H9 (cell line): Measurements from ENCODE around the gene LAMC3. TPM values are rescaled to one million over a fixed set of nuclear protein-coding genes. Genes with fewer than 3 reads are reported as not detected.

Experiments used
- DNase-seq: peaks from one replicate; pipeline ENCODE4 v3.0.0-alpha.2; 2017
- H2AFZ ChIP-seq: one replicate; pipeline ENCODE4 v1.6.1; 2013; ENCODE audit warnings: mild to moderate bottlenecking, low read length, control low read depth, moderate library complexity
- H2AK5ac ChIP-seq: 2 replicates; pipeline ENCODE4 v1.6.1; 2013; ENCODE audit warnings: low read length, control low read depth, mixed read lengths; ENCODE audit not compliant: insufficient read length
- H2BK120ac ChIP-seq: one replicate; pipeline ENCODE4 v1.6.1; 2013; ENCODE audit warnings: low read depth, mild to moderate bottlenecking, low read length, control low read depth, inconsistent platforms; ENCODE audit not compliant: poor library complexity, severe bottlenecking
- H2BK12ac ChIP-seq: 2 replicates; pipeline ENCODE4 v1.6.1; 2013; ENCODE audit warnings: low read length, control low read depth, mixed read lengths, low read depth; ENCODE audit not compliant: insufficient read length
- H2BK15ac ChIP-seq: 2 replicates; pipeline ENCODE4 v1.6.1; 2013; ENCODE audit warnings: low read depth, low read length, control low read depth
- H2BK20ac ChIP-seq: one replicate; pipeline ENCODE4 v1.6.1; 2013; ENCODE audit warnings: low read depth, mild to moderate bottlenecking, low read length, control low read depth, inconsistent platforms; ENCODE audit not compliant: poor library complexity, severe bottlenecking
- H2BK5ac ChIP-seq: 2 replicates; pipeline ENCODE4 v1.6.1; 2013; ENCODE audit warnings: low read length, control low read depth, mixed read lengths; ENCODE audit not compliant: insufficient read length
- H3K14ac ChIP-seq: 2 replicates; pipeline ENCODE4 v1.6.1; 2013; ENCODE audit warnings: low read length, control low read depth; ENCODE audit not compliant: insufficient read depth
- H3K18ac ChIP-seq: 2 replicates; pipeline ENCODE4 v1.6.1; 2013; ENCODE audit warnings: low read depth, mild to moderate bottlenecking, mixed read lengths, low read length, control low read depth; ENCODE audit not compliant: insufficient read length
- H3K23ac ChIP-seq: 2 replicates; pipeline ENCODE4 v1.6.1; 2013; ENCODE audit warnings: low read length, control low read depth, mixed read lengths, low read depth; ENCODE audit not compliant: insufficient read length
- H3K23me2 ChIP-seq: 2 replicates; pipeline ENCODE4 v1.6.1; 2013; ENCODE audit warnings: low read depth, mild to moderate bottlenecking, mixed read lengths, low read length, control low read depth; ENCODE audit not compliant: insufficient read length, poor library complexity, severe bottlenecking
- H3K27ac ChIP-seq: 2 replicates; pipeline ENCODE4 v1.5.1; 2013; ENCODE audit warnings: low read length, control low read depth, mixed read lengths, low read depth; ENCODE audit not compliant: insufficient read length
- H3K27me3 ChIP-seq: 2 replicates; pipeline ENCODE4 v1.6.1; 2013; ENCODE audit warnings: low read length, control low read depth, inconsistent platforms; ENCODE audit not compliant: insufficient read depth
- H3K4ac ChIP-seq: 2 replicates; pipeline ENCODE4 v1.6.1; 2013; ENCODE audit warnings: low read depth, mild to moderate bottlenecking, control low read depth, inconsistent platforms, low read length, moderate library complexity
- H3K4me1 ChIP-seq: 2 replicates; pipeline ENCODE4 v1.6.1; 2013; ENCODE audit warnings: low read length, control low read depth, inconsistent platforms; ENCODE audit not compliant: insufficient read depth
- H3K4me2 ChIP-seq: 2 replicates; pipeline ENCODE4 v1.6.1; 2013; ENCODE audit warnings: low read length, control low read depth, mixed read lengths; ENCODE audit not compliant: insufficient read length, insufficient read depth
- H3K56ac ChIP-seq: 2 replicates; pipeline ENCODE4 v1.6.1; 2013; ENCODE audit warnings: low read depth, mild to moderate bottlenecking, mixed read lengths, low read length, control low read depth; ENCODE audit not compliant: insufficient read length
- H3K79me1 ChIP-seq: 2 replicates; pipeline ENCODE4 v1.6.1; 2013; ENCODE audit warnings: low read depth, mild to moderate bottlenecking, moderate library complexity, low read length, control low read depth, inconsistent platforms; ENCODE audit not compliant: insufficient read depth, poor library complexity, severe bottlenecking
- H3K79me2 ChIP-seq: 2 replicates; pipeline ENCODE4 v1.6.1; 2013; ENCODE audit warnings: low read length, control low read depth, inconsistent platforms; ENCODE audit not compliant: insufficient read depth
- H3K9ac ChIP-seq: 2 replicates; pipeline ENCODE4 v1.6.1; 2013; ENCODE audit warnings: low read length, control low read depth, mixed read lengths; ENCODE audit not compliant: insufficient read length; ENCODE audit errors: extremely low read depth
- H3K9me3 ChIP-seq: one replicate; pipeline ENCODE4 v1.6.1; 2013; ENCODE audit warnings: low read depth, low read length, inconsistent platforms; ENCODE audit not compliant: control insufficient read depth
- H3T11ph ChIP-seq: one replicate; pipeline ENCODE4 v1.6.1; 2013; ENCODE audit warnings: mild to moderate bottlenecking, low read length, control low read depth, inconsistent platforms
- H4K20me1 ChIP-seq: one replicate; pipeline ENCODE4 v1.6.1; 2013; ENCODE audit not compliant: control insufficient read depth, insufficient read length, insufficient read depth
- H4K5ac ChIP-seq: 2 replicates; pipeline ENCODE4 v1.6.1; 2013; ENCODE audit warnings: low read depth, mild to moderate bottlenecking, mixed read lengths, low read length, control low read depth; ENCODE audit not compliant: insufficient read length
- H4K8ac ChIP-seq: replicated peaks from 2 replicates; pipeline ENCODE4 v1.6.1; 2013; ENCODE audit warnings: low read length, control low read depth, mixed read lengths, low read depth; ENCODE audit not compliant: insufficient read length
- H4K91ac ChIP-seq: 2 replicates; pipeline ENCODE4 v1.6.1; 2013; ENCODE audit warnings: low read depth, mild to moderate bottlenecking, moderate library complexity, mixed read lengths, low read length, control low read depth; ENCODE audit not compliant: insufficient read length
- H3K27ac Mint-ChIP-seq, 3 experiments: 2 replicates in 2 of 3; 3 replicates in 1 of 3; pipeline ENCODE4 v1.8.0; 2020 to 2021; ENCODE audit warnings: mixed read lengths in 3 of 3, mild to moderate bottlenecking in 1 of 3, moderate library complexity in 1 of 3
- H3K27me3 Mint-ChIP-seq: 2 replicates; pipeline ENCODE4 v1.8.0; 2021; ENCODE audit warnings: low read depth, mild to moderate bottlenecking, moderate library complexity, mixed read lengths
- H3K36me3 Mint-ChIP-seq, 3 experiments: 2 replicates in 2 of 3; 3 replicates in 1 of 3; pipeline ENCODE4 v1.8.0; 2020 to 2021; ENCODE audit warnings: low read depth in 3 of 3, mixed read lengths in 3 of 3; ENCODE audit not compliant: insufficient read depth in 1 of 3
- H3K4me1 Mint-ChIP-seq, 2 experiments: 2 replicates each; pipeline ENCODE4 v1.8.0; 2020; ENCODE audit warnings: mixed read lengths in 2 of 2
- H3K4me3 Mint-ChIP-seq, 2 experiments: 2 replicates in 1 of 2; 3 replicates in 1 of 2; pipeline ENCODE4 v1.8.0; 2020 to 2021; ENCODE audit warnings: mild to moderate bottlenecking in 2 of 2, mixed read lengths in 2 of 2, moderate library complexity in 1 of 2
- H3K9me3 Mint-ChIP-seq, 2 experiments: 2 replicates in 1 of 2; 3 replicates in 1 of 2; pipeline ENCODE4 v1.8.0; 2020; ENCODE audit warnings: mild to moderate bottlenecking in 2 of 2, mixed read lengths in 2 of 2, moderate library complexity in 1 of 2
- CTCF ChIP-seq: fragments of 200-600 bp; sonication (generic); conservative IDR thresholded peaks from 3 replicates; pipeline ENCODE4 v1.8.0; 2021; ENCODE audit warnings: antibody characterized with exemption, mild to moderate bottlenecking
- WGBS: extraction: QIAGEN DNeasy Blood & Tissue Kit; methylation state at CpG from one replicate; pipeline ENCODE4 v1.1.7; 2013; ENCODE audit warnings: missing lambda C conversion rate, low lambda C conversion rate, mixed read lengths; ENCODE audit not compliant: insufficient read length; ENCODE audit errors: extremely low coverage; 5-methylcytosine and 5-hydroxymethylcytosine counted together
- total RNA-seq: library from RNA; stranded (reverse); gene quantifications from 2 replicates; pipeline ENCODE4 v1.2.1, GENCODE V29; 2021

Gene LAMC3
- total RNA-seq, 1 experiment from 2014 or later = 21.7 TPM

- Histone ChIP-seq H2BK12ac (no peak overlapping the region), H4K5ac (no peak overlapping the region), H2BK20ac (no peak overlapping the region), H3K18ac (no peak overlapping the region), H2BK120ac (no peak overlapping the region), H3K9ac (no peak overlapping the region), H3K4me1 (no peaks in the 10 kb centered on the region), H2BK5ac (no peak overlapping the region), H3K14ac (no peak overlapping the region), H2AK5ac (no peak overlapping the region), H3K79me2 (no peaks in the 10 kb centered on the region), H4K91ac (no peak overlapping the region), H4K20me1 (no peaks in the 10 kb centered on the region), H3K79me1 (no peaks in the 10 kb centered on the region), H2BK15ac (no peak overlapping the region), H3K4ac (no peak overlapping the region), H4K8ac (no peak overlapping the region), H2AFZ (no peak overlapping the region), H3K4me2 (no peak overlapping the region), H3K23me2 (no peaks in the 10 kb centered on the region), H3K56ac (no peak overlapping the region), H3K27me3 (no peaks in the 10 kb centered on the region), H3K23ac (no peak overlapping the region), H3K9me3 (no peaks in the 10 kb centered on the region), H3T11ph (no peak overlapping the region), H3K27ac (no peak overlapping the region)
- no peaks in the 10 kb centered on the region for H3K27me3 Mint-ChIP-seq
- H3K9me3 Mint-ChIP-seq = no peaks in the 10 kb centered on the region; a peak in 1 of 5 replicates
- H3K27ac Mint-ChIP-seq = no peak overlapping the region
- no peak overlapping the region for H3K4me3 Mint-ChIP-seq
- WGBS = no CpG with 5 or more reads among the region's 6 CpGs
- TF ChIP-seq CTCF = no peak
- no peak for DNase-seq
- no peaks in the 10 kb centered on the region for H3K4me1 Mint-ChIP-seq
- H3K36me3 Mint-ChIP-seq = peaks cover 0 to 9% (median 4%) of the 10 kb centered on the region in 3 experiments; a peak in 3 of 7 replicates
Measured at GRCh38 chr9:131043646-131044045, 34.7 kb downstream of the LAMC3 start.
